Type B pancreatic cell (in vitro differentiated cells): ENCODE data around the gene OBSCN. TPM values are rescaled to one million over a fixed set of nuclear protein-coding genes. Genes with fewer than 3 reads are reported as not detected.

Experiments used
- DNase-seq: peaks from one replicate; pipeline ENCODE4 v3.0.0; 2021; ENCODE audit warnings: mixed read lengths; ENCODE audit not compliant: unreplicated experiment; ENCODE audit errors: extremely low spot score
- H3K27ac Mint-ChIP-seq: 2 replicates; pipeline ENCODE4 v1.8.0; 2021; ENCODE audit warnings: mild to moderate bottlenecking, mixed read lengths
- H3K27me3 Mint-ChIP-seq: 2 replicates; pipeline ENCODE4 v1.8.0; 2021; ENCODE audit warnings: mixed read lengths
- H3K36me3 Mint-ChIP-seq: 2 replicates; pipeline ENCODE4 v1.8.0; 2021; ENCODE audit warnings: mixed read lengths
- H3K4me1 Mint-ChIP-seq: one replicate; pipeline ENCODE4 v1.8.0; 2021; ENCODE audit warnings: mixed read lengths; ENCODE audit not compliant: unreplicated experiment
- H3K4me3 Mint-ChIP-seq: 2 replicates; pipeline ENCODE4 v1.8.0; 2021; ENCODE audit warnings: mild to moderate bottlenecking, mixed read lengths
- H3K9me3 Mint-ChIP-seq: 2 replicates; pipeline ENCODE4 v1.8.0; 2021; ENCODE audit warnings: mixed read lengths
- total RNA-seq: library from RNA; stranded (reverse); gene quantifications from 2 replicates; pipeline ENCODE4 v1.2.1, GENCODE V29; 2021; ENCODE audit warnings: low replicate concordance
- TF ChIP-seq, protein P1 (sequence below): fragments of 200-600 bp; sonication (generic); conservative IDR thresholded peaks from 2 replicates; pipeline ENCODE4 v1.5.0; 2021; ENCODE audit warnings: antibody characterized with exemption, mild to moderate bottlenecking

OBSCN gene
- total RNA-seq, 1 donor from 2014 or later, result 48.9 TPM

DNA sequence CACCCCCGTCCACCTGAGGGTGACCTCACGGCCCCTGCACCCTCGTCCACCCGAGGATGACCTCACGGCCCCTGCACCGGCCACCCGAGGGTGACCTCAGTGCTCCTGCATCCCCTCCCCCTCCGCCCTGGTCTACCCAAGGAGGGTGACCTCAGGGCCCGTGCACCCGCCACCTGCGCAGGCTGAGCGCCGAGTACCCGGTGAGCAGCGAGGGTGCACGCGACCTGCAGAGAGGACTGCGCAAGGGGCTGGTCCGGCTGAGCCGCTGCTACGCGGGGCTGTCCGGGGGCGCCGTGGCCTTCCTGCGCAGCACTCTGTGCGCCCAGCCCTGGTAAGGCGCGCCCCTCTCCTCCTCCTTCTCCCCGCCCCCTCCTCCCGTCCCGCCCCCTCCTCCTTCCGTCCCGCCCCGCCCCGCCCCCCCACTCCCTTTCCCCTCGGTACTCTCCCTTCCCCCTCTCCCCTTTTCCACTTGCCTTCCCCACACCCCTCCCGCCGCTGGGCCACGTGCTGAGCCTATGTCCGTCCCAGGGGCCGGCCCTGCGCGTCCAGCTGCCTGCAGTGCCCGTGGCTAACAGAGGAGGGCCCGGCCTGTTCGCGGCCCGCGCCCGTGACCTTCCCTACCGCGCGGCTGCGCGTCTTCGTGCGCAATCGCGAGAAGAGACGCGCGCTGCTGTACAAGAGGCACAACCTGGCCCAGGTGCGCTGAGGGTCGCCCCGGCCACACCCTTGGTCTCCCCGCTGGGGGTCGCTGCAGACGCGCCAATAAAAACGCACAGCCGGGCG is 170.4 kb downstream of the OBSCN start:
- no peaks in the 10 kb centered on the region for H3K27me3 Mint-ChIP-seq
- DNase-seq, result peak; percentile 87
- H3K9me3 Mint-ChIP-seq, result no peaks in the 10 kb centered on the region
- TF ChIP-seq, protein P1, sequence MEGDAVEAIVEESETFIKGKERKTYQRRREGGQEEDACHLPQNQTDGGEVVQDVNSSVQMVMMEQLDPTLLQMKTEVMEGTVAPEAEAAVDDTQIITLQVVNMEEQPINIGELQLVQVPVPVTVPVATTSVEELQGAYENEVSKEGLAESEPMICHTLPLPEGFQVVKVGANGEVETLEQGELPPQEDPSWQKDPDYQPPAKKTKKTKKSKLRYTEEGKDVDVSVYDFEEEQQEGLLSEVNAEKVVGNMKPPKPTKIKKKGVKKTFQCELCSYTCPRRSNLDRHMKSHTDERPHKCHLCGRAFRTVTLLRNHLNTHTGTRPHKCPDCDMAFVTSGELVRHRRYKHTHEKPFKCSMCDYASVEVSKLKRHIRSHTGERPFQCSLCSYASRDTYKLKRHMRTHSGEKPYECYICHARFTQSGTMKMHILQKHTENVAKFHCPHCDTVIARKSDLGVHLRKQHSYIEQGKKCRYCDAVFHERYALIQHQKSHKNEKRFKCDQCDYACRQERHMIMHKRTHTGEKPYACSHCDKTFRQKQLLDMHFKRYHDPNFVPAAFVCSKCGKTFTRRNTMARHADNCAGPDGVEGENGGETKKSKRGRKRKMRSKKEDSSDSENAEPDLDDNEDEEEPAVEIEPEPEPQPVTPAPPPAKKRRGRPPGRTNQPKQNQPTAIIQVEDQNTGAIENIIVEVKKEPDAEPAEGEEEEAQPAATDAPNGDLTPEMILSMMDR, result peak; percentile 84
- peak overlapping the region; percentile 68 for H3K27ac Mint-ChIP-seq
- peak overlapping the region; percentile 92 for H3K4me3 Mint-ChIP-seq
- no peaks in the 10 kb centered on the region for H3K36me3 Mint-ChIP-seq
- no peaks in the 10 kb centered on the region for H3K4me1 Mint-ChIP-seq

DNA sequence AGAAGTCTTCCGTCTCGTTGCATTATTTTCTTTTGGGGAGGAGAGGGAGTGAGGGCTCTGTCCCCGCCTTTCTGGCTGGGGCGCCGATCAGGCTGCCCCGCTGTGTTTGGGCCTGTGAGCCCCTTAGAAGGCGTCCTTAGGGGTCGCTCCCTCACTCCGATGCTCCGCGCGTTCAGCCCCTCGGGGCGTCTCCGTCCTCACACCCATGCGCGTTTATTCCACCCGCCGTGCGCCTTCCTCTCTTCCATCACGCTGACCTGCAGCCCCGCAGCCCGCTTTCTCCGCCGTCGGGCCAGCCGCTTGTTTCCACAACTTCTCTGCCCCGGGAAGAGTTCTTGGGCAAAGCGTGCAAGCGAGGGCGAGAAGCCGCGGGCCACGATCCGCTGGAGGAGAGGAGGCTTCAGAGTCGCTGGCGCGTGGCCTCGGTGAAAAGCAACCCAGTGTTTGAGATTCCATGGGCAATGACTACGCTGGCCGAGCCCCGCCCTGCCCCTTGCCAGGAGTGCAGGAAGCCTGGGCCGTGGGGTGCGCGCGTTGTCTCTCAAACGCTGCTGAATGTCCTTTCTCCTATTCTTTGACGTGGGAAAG is 171.1 kb downstream of the OBSCN start:
- H3K27ac Mint-ChIP-seq, result peak overlapping the region; percentile 68
- no peak for DNase-seq

DNA sequence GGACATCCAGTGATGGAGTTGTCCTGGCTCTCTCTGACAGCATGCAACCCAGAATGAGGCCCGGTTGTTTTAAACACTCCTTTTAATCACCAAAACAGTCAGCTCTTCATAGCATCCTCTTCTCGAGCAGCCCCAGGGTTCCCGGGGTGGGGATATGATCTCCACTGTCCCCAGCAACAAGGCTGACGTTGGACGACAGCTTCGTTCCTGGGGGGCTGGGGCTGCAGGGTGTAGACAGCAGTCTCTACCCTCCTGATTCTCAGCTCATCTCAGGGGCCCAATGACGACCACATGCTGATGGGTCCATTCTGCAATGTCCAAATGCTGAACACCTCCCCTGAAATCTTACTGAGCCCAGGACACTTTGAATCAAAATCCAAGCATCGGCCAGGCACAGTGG is 171.8 kb downstream of the OBSCN start:
- Mint-ChIP-seq H3K27me3 (no peaks in the 10 kb centered on the region), H3K36me3 (no peaks in the 10 kb centered on the region), H3K4me3 (peak overlapping the region; percentile 75), H3K4me1 (no peaks in the 10 kb centered on the region), H3K9me3 (no peaks in the 10 kb centered on the region), H3K27ac (no peak overlapping the region)
- DNase-seq, result no peak
- TF ChIP-seq, protein P1, result no peak

More for the DNA sequence above, 171.1 kb downstream of the OBSCN start:
- H3K27me3 Mint-ChIP-seq, result no peaks in the 10 kb centered on the region
- no peaks in the 10 kb centered on the region for H3K4me1 Mint-ChIP-seq
- no peaks in the 10 kb centered on the region for H3K36me3 Mint-ChIP-seq
- H3K4me3 Mint-ChIP-seq, result peak overlapping the region; percentile 92
- TF ChIP-seq, protein P1, result peak; percentile 17
- H3K9me3 Mint-ChIP-seq, result no peaks in the 10 kb centered on the region

DNA sequence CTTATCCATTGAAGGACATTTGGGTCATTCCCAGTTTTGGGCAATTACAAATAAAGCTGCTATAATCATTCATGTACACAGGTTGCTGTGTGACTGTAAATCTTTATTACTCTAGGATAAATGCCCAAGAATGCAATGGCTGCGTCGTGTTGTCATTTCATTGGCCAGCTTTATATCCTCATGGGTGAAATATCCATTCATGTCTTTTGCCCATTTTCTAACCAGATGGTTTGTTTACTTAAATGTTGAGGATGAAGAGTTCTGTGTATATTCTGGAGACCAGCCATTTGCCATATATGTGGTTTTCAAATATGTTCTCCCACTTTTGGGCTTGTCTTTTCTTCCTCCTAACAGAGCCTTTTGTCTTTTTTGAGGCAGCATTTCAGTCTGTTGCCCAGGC is 173.5 kb downstream of the OBSCN start:
- Mint-ChIP-seq H3K9me3 (no peaks in the 10 kb centered on the region), H3K27ac (no peak overlapping the region), H3K27me3 (no peaks in the 10 kb centered on the region), H3K36me3 (no peaks in the 10 kb centered on the region), H3K4me3 (no peak overlapping the region), H3K4me1 (no peaks in the 10 kb centered on the region)
- TF ChIP-seq, protein P1, result no peak
- DNase-seq, result no peak

- H3K27me3 Mint-ChIP-seq, result no peaks in the 10 kb centered on the region
- H3K4me3 Mint-ChIP-seq, result no peak overlapping the region
Observed at GRCh38 chr1:228383773-228384172, 175.9 kb downstream of the OBSCN start.

More at GRCh38 chr1:228383773-228384172, 175.9 kb downstream of the OBSCN start:
- Mint-ChIP-seq H3K4me1 (no peaks in the 10 kb centered on the region), H3K9me3 (no peaks in the 10 kb centered on the region), H3K36me3 (no peaks in the 10 kb centered on the region), H3K27ac (no peak overlapping the region)
- TF ChIP-seq, protein P1, result no peak
- DNase-seq, result no peak
